ENCODE data around the gene DDX1.

Gene DDX1

GRCh38 chr2:15553951-15554350, 37.7 kb upstream of the DDX1 start:
- Histone ChIP-seq H3K4me3 (ENCODE audit: low read depth in 1 of 5, low read length in 5 of 5) (no peak overlapping the region), H3K27ac (ENCODE audit: low read depth, low read length) (no peak overlapping the region), H3K9ac (ENCODE audit: low read length in 5 of 5) (no peak overlapping the region), H3K9me3 (ENCODE audit: control insufficient read depth in 5 of 5, low read length in 5 of 5) (no peaks in the 10 kb centered on the region), H3K36me3 (ENCODE audit: control insufficient read depth in 5 of 5, insufficient read depth in 5 of 5, low read length in 5 of 5) (peaks cover 12 to 29% (median 18%) of the 10 kb centered on the region in 5 donors), H3K27me3 (ENCODE audit: control insufficient read depth in 5 of 5, insufficient read depth in 4 of 5, low read length in 5 of 5) (no peaks in the 10 kb centered on the region), H3K4me1 (ENCODE audit: control insufficient read depth in 5 of 5, insufficient read depth in 5 of 5, low read length in 5 of 5) (peaks cover 0 to 2% (median 0%) of the 10 kb centered on the region in 5 donors)

- peaks cover under 1 to 9% (median 6%) of the 10 kb centered on the region in 5 donors for H3K4me1 ChIP-seq (ENCODE audit: control insufficient read depth in 5 of 5, insufficient read depth in 5 of 5, low read length in 5 of 5)
- H3K36me3 ChIP-seq (ENCODE audit: control insufficient read depth in 5 of 5, insufficient read depth in 5 of 5, low read length in 5 of 5) = peaks cover 7 to 24% (median 14%) of the 10 kb centered on the region in 5 donors
- H3K27me3 ChIP-seq (ENCODE audit: control insufficient read depth in 5 of 5, insufficient read depth in 4 of 5, low read length in 5 of 5) = no peaks in the 10 kb centered on the region
- H3K4me3 ChIP-seq (ENCODE audit: low read depth in 1 of 5, low read length in 5 of 5) = no peak overlapping the region
- H3K9me3 ChIP-seq (ENCODE audit: control insufficient read depth in 5 of 5, low read length in 5 of 5) = no peaks in the 10 kb centered on the region
- no peak overlapping the region for H3K27ac ChIP-seq (ENCODE audit: low read depth, low read length)
- no peak overlapping the region for H3K9ac ChIP-seq (ENCODE audit: low read length in 5 of 5)
Observed at GRCh38 chr2:15554525-15555218, 37.0 kb upstream of the DDX1 start.

- no peaks in the 10 kb centered on the region for H3K27me3 ChIP-seq (ENCODE audit: control insufficient read depth in 5 of 5, insufficient read depth in 4 of 5, low read length in 5 of 5)
- H3K9ac ChIP-seq (ENCODE audit: low read length in 5 of 5) = no peak overlapping the region
- no peak overlapping the region for H3K4me3 ChIP-seq (ENCODE audit: low read depth in 1 of 5, low read length in 5 of 5)
- H3K27ac ChIP-seq (ENCODE audit: low read depth, low read length) = no peak overlapping the region
- no peaks in the 10 kb centered on the region for H3K9me3 ChIP-seq (ENCODE audit: control insufficient read depth in 5 of 5, low read length in 5 of 5)
- H3K36me3 ChIP-seq (ENCODE audit: control insufficient read depth in 5 of 5, insufficient read depth in 5 of 5, low read length in 5 of 5) = peaks cover 7 to 18% (median 11%) of the 10 kb centered on the region in 5 donors
- H3K4me1 ChIP-seq (ENCODE audit: control insufficient read depth in 5 of 5, insufficient read depth in 5 of 5, low read length in 5 of 5) = peaks cover 4 to 19% (median 16%) of the 10 kb centered on the region in 5 donors
Observed at GRCh38 chr2:15555760-15556193, 35.9 kb upstream of the DDX1 start.

GRCh38 chr2:15556311-15556930, 35.2 kb upstream of the DDX1 start:
- Histone ChIP-seq H3K27ac (ENCODE audit: low read depth, low read length) (no peak overlapping the region), H3K36me3 (ENCODE audit: control insufficient read depth in 5 of 5, insufficient read depth in 5 of 5, low read length in 5 of 5) (peaks cover 7 to 18% (median 11%) of the 10 kb centered on the region in 5 donors), H3K27me3 (ENCODE audit: control insufficient read depth in 5 of 5, insufficient read depth in 4 of 5, low read length in 5 of 5) (no peaks in the 10 kb centered on the region), H3K4me1 (ENCODE audit: control insufficient read depth in 5 of 5, insufficient read depth in 5 of 5, low read length in 5 of 5) (peaks cover 4 to 19% (median 16%) of the 10 kb centered on the region in 5 donors), H3K9me3 (ENCODE audit: control insufficient read depth in 5 of 5, low read length in 5 of 5) (no peaks in the 10 kb centered on the region), H3K9ac (ENCODE audit: low read length in 5 of 5) (no peak overlapping the region), H3K4me3 (ENCODE audit: low read depth in 1 of 5, low read length in 5 of 5) (no peak overlapping the region)

- Histone ChIP-seq H3K4me3 (ENCODE audit: low read depth in 1 of 5, low read length in 5 of 5) (no peak overlapping the region), H3K9me3 (ENCODE audit: control insufficient read depth in 5 of 5, low read length in 5 of 5) (no peaks in the 10 kb centered on the region), H3K27me3 (ENCODE audit: control insufficient read depth in 5 of 5, insufficient read depth in 4 of 5, low read length in 5 of 5) (no peaks in the 10 kb centered on the region), H3K27ac (ENCODE audit: low read depth, low read length) (no peak overlapping the region), H3K4me1 (ENCODE audit: control insufficient read depth in 5 of 5, insufficient read depth in 5 of 5, low read length in 5 of 5) (peaks cover 4 to 22% (median 19%) of the 10 kb centered on the region in 5 donors), H3K36me3 (ENCODE audit: control insufficient read depth in 5 of 5, insufficient read depth in 5 of 5, low read length in 5 of 5) (peaks cover 2 to 10% (median 4%) of the 10 kb centered on the region in 5 donors), H3K9ac (ENCODE audit: low read length in 5 of 5) (peak overlapping the region in 1 of 5 donors; percentile 25)
Observed at GRCh38 chr2:15557887-15558311, 33.8 kb upstream of the DDX1 start.

GRCh38 chr2:15559379-15560139, 32.1 kb upstream of the DDX1 start:
- Histone ChIP-seq H3K9ac (ENCODE audit: low read length in 5 of 5) (peak overlapping the region in 3 of 5 donors; percentile 92 to 99 (median 96)), H3K4me3 (ENCODE audit: low read depth in 1 of 5, low read length in 5 of 5) (peak overlapping the region in 4 of 5 donors; percentile 91 to 99 (median 96)), H3K9me3 (ENCODE audit: control insufficient read depth in 5 of 5, low read length in 5 of 5) (no peaks in the 10 kb centered on the region), H3K4me1 (ENCODE audit: control insufficient read depth in 5 of 5, insufficient read depth in 5 of 5, low read length in 5 of 5) (peaks cover 4 to 22% (median 19%) of the 10 kb centered on the region in 5 donors), H3K36me3 (ENCODE audit: control insufficient read depth in 5 of 5, insufficient read depth in 5 of 5, low read length in 5 of 5) (peaks cover 0 to 7% (median 0%) of the 10 kb centered on the region in 5 donors), H3K27ac (ENCODE audit: low read depth, low read length) (no peak overlapping the region), H3K27me3 (ENCODE audit: control insufficient read depth in 5 of 5, insufficient read depth in 4 of 5, low read length in 5 of 5) (no peaks in the 10 kb centered on the region)

- peaks cover 4 to 22% (median 19%) of the 10 kb centered on the region in 5 donors for H3K4me1 ChIP-seq (ENCODE audit: control insufficient read depth in 5 of 5, insufficient read depth in 5 of 5, low read length in 5 of 5)
- peaks cover 0 to 7% (median 0%) of the 10 kb centered on the region in 5 donors for H3K36me3 ChIP-seq (ENCODE audit: control insufficient read depth in 5 of 5, insufficient read depth in 5 of 5, low read length in 5 of 5)
- H3K27ac ChIP-seq (ENCODE audit: low read depth, low read length) = peak overlapping the region; percentile 59
- H3K9me3 ChIP-seq (ENCODE audit: control insufficient read depth in 5 of 5, low read length in 5 of 5) = no peaks in the 10 kb centered on the region
- no peaks in the 10 kb centered on the region for H3K27me3 ChIP-seq (ENCODE audit: control insufficient read depth in 5 of 5, insufficient read depth in 4 of 5, low read length in 5 of 5)
- H3K4me3 ChIP-seq (ENCODE audit: low read depth in 1 of 5, low read length in 5 of 5) = peak overlapping the region; percentile 91 to 100 (median 97)
- peak overlapping the region; percentile 92 to 99 (median 96) for H3K9ac ChIP-seq (ENCODE audit: low read length in 5 of 5)
Observed at GRCh38 chr2:15560140-15560987, 31.3 kb upstream of the DDX1 start.

- no peaks in the 10 kb centered on the region for H3K9me3 ChIP-seq (ENCODE audit: control insufficient read depth in 5 of 5, low read length in 5 of 5)
- H3K36me3 ChIP-seq (ENCODE audit: control insufficient read depth in 5 of 5, insufficient read depth in 5 of 5, low read length in 5 of 5) = peaks cover 0 to under 1% (median 0%) of the 10 kb centered on the region in 5 donors
- peaks cover 4 to 22% (median 19%) of the 10 kb centered on the region in 5 donors for H3K4me1 ChIP-seq (ENCODE audit: control insufficient read depth in 5 of 5, insufficient read depth in 5 of 5, low read length in 5 of 5)
- H3K27me3 ChIP-seq (ENCODE audit: control insufficient read depth in 5 of 5, insufficient read depth in 4 of 5, low read length in 5 of 5) = no peaks in the 10 kb centered on the region
- peak within 1 kb of the TSS; percentile 92 to 99 (median 96) for H3K9ac ChIP-seq (ENCODE audit: low read length in 5 of 5)
- peak within 1 kb of the TSS; percentile 59 for H3K27ac ChIP-seq (ENCODE audit: low read depth, low read length)
- peak within 1 kb of the TSS; percentile 91 to 100 (median 97) for H3K4me3 ChIP-seq (ENCODE audit: low read depth in 1 of 5, low read length in 5 of 5)
Observed at GRCh38 chr2:15560988-15561573, 30.6 kb upstream of the DDX1 start, which contains the start of gene NBAS. TSS of gene NBAS (minus strand) at chr2:15561334. CDS start at chr2:15561304, 30 bp downstream.
